ENCODE data around the gene CHN2. TPM values are rescaled to one million over a fixed set of nuclear protein-coding genes. Genes with fewer than 3 reads are reported as not detected.

The CHN2 gene
- total RNA-seq, 1 experiment from 2014 or later: 0.15 TPM

DNA sequence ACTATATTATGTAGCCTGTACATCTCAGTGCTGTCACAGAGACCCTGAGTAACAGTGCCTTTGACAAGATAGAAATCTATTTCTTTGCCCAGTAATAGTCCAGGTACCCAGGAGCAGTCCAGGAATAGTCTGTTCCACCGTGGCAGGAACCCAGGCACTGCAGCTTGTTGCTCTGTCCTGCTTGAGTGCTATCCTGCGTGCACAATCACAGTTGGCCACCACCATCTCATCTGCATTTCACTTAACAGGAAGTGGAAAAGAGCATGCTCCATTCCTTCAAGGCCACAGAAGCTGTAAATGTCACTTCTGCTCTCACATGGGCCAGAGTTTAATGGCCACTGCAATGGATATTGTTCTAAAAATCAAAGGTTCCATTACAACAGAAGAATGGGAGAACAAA lies 307.6 kb downstream of the CHN2 start:
- H3K36me3 ChIP-seq (ENCODE audit: control insufficient read depth, insufficient read depth, low read length): no peaks in the 10 kb centered on the region
- no TSS peak for BruUV-seq (replicated peaks)
- TF ChIP-seq, protein P1, sequence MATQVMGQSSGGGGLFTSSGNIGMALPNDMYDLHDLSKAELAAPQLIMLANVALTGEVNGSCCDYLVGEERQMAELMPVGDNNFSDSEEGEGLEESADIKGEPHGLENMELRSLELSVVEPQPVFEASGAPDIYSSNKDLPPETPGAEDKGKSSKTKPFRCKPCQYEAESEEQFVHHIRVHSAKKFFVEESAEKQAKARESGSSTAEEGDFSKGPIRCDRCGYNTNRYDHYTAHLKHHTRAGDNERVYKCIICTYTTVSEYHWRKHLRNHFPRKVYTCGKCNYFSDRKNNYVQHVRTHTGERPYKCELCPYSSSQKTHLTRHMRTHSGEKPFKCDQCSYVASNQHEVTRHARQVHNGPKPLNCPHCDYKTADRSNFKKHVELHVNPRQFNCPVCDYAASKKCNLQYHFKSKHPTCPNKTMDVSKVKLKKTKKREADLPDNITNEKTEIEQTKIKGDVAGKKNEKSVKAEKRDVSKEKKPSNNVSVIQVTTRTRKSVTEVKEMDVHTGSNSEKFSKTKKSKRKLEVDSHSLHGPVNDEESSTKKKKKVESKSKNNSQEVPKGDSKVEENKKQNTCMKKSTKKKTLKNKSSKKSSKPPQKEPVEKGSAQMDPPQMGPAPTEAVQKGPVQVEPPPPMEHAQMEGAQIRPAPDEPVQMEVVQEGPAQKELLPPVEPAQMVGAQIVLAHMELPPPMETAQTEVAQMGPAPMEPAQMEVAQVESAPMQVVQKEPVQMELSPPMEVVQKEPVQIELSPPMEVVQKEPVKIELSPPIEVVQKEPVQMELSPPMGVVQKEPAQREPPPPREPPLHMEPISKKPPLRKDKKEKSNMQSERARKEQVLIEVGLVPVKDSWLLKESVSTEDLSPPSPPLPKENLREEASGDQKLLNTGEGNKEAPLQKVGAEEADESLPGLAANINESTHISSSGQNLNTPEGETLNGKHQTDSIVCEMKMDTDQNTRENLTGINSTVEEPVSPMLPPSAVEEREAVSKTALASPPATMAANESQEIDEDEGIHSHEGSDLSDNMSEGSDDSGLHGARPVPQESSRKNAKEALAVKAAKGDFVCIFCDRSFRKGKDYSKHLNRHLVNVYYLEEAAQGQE (IDR thresholded peaks at IDR 0.05; ENCODE audit: insufficient read depth in 1 of 2, low read depth in 2 of 2, low read length in 1 of 2): no peak
- TF ChIP-seq TCF7L2 (IDR thresholded peaks at IDR 0.05; ENCODE audit: low read depth, low read length) (no peak), POLR2AphosphoS5 (IDR thresholded peaks at IDR 0.05; ENCODE audit: low read depth, low read length) (no peak), SIN3A (IDR thresholded peaks at IDR 0.05; ENCODE audit: borderline replicate concordance, insufficient read depth, low read depth, low read length) (no peak)
- TF ChIP-seq, protein P2, sequence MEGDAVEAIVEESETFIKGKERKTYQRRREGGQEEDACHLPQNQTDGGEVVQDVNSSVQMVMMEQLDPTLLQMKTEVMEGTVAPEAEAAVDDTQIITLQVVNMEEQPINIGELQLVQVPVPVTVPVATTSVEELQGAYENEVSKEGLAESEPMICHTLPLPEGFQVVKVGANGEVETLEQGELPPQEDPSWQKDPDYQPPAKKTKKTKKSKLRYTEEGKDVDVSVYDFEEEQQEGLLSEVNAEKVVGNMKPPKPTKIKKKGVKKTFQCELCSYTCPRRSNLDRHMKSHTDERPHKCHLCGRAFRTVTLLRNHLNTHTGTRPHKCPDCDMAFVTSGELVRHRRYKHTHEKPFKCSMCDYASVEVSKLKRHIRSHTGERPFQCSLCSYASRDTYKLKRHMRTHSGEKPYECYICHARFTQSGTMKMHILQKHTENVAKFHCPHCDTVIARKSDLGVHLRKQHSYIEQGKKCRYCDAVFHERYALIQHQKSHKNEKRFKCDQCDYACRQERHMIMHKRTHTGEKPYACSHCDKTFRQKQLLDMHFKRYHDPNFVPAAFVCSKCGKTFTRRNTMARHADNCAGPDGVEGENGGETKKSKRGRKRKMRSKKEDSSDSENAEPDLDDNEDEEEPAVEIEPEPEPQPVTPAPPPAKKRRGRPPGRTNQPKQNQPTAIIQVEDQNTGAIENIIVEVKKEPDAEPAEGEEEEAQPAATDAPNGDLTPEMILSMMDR (IDR thresholded peaks at IDR 0.05): no peak
- no peaks in the 10 kb centered on the region for H3K4me1 ChIP-seq (ENCODE audit: control insufficient read depth, insufficient read depth, low read length)
- DNase-seq (ENCODE audit: low read depth, low spot score): no peak
- ATAC-seq: no peak
- ChIA-PET POLR2A (no interaction called here), CTCF (no interaction called here)
- no peak overlapping the region for H3K4me3 ChIP-seq (ENCODE audit: low read depth in 2 of 2, low read length in 2 of 2)
- H3K27ac ChIP-seq (ENCODE audit: low read length): no peak overlapping the region
- in situ Hi-C loops (cut with HindIII; ENCODE audit: low pct_unique_long_range_greater_than_20kb, low sequenced_read_pairs) (no loop called here), intact Hi-C loops (cut with micrococcal nuclease; ENCODE audit: unreplicated experiment) (no loop called here)
- no peaks in the 10 kb centered on the region for H3K9me3 ChIP-seq (ENCODE audit: control insufficient read depth, insufficient read depth, low read depth, low read length)
- H3K27me3 ChIP-seq (ENCODE audit: control insufficient read depth, insufficient read depth, low read length): no peaks in the 10 kb centered on the region

DNA sequence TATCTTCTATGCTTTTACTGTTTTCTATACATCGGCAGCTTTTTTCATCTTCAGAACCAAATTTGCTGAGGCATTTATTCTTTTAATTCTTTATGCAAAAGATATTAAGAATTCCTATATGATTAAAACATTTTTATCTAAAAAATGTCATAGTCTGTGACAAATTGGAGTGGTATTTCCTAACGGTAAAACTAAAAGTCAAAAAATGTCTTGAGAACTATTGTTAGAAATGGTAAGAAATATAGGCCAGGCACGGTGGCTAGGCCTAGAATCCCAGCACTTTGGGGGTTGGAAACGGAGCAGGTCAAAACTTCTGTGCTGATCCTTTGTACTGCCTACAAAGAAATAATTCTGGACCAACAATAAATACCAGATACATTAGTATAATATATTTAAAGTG lies 311.4 kb downstream of the CHN2 start:
- no TSS peak for BruUV-seq (replicated peaks)
- DNase-seq (ENCODE audit: low read depth, low spot score) (no peak), ATAC-seq (no peak)
- intact Hi-C loops (cut with micrococcal nuclease; ENCODE audit: unreplicated experiment): no loop called here
- Histone ChIP-seq H3K4me1 (ENCODE audit: control insufficient read depth, insufficient read depth, low read length) (no peaks in the 10 kb centered on the region), H3K27me3 (ENCODE audit: control insufficient read depth, insufficient read depth, low read length) (no peaks in the 10 kb centered on the region), H3K36me3 (ENCODE audit: control insufficient read depth, insufficient read depth, low read length) (no peaks in the 10 kb centered on the region), H3K9me3 (ENCODE audit: control insufficient read depth, insufficient read depth, low read depth, low read length) (no peaks in the 10 kb centered on the region), H3K27ac (ENCODE audit: low read length) (no peak overlapping the region), H3K4me3 (ENCODE audit: low read depth in 2 of 2, low read length in 2 of 2) (no peak overlapping the region)
- CTCF ChIA-PET: no interaction called here
- TF ChIP-seq TCF7L2 (IDR thresholded peaks at IDR 0.05; ENCODE audit: low read depth, low read length): no peak
- TF ChIP-seq POLR2AphosphoS5 (IDR thresholded peaks at IDR 0.05; ENCODE audit: low read depth, low read length): no peak
- TF ChIP-seq, protein P2 (IDR thresholded peaks at IDR 0.05): no peak
- no peak for TF ChIP-seq SIN3A (IDR thresholded peaks at IDR 0.05; ENCODE audit: borderline replicate concordance, insufficient read depth, low read depth, low read length)
- TF ChIP-seq, protein P1 (IDR thresholded peaks at IDR 0.05; ENCODE audit: insufficient read depth in 1 of 2, low read depth in 2 of 2, low read length in 1 of 2): no peak
- POLR2A ChIA-PET: no interaction called here
- in situ Hi-C loops (cut with HindIII; ENCODE audit: low pct_unique_long_range_greater_than_20kb, low sequenced_read_pairs): no loop called here

All from Panc1 (cell line).